WTC11 (cell line): ENCODE measurements around the gene RYR2.

ENCODE experiments used
- ATF1 ChIP-seq: sonication (generic); formaldehyde crosslinking; IDR thresholded peaks from 2 replicates; pipeline ENCODE4 v1.8.1; 2023; ENCODE audit warnings: mild to moderate bottlenecking, moderate library complexity, missing genetic modification reagents
- ATF2 ChIP-seq: sonication (generic); formaldehyde crosslinking; IDR thresholded peaks from 2 replicates; pipeline ENCODE4 v1.8.1; 2022; ENCODE audit warnings: low read depth, missing genetic modification reagents, borderline replicate concordance
- CTCF ChIP-seq: fragments of 200-600 bp; IDR thresholded peaks from 2 replicates; pipeline ENCODE4 v1.8.0; 2022; ENCODE audit warnings: antibody characterized with exemption
- ESRRA ChIP-seq: sonication (generic); formaldehyde crosslinking; IDR thresholded peaks from 2 replicates; pipeline ENCODE4 v1.8.1; 2022; ENCODE audit warnings: mild to moderate bottlenecking, missing genetic modification reagents, borderline replicate concordance
- IRF2 ChIP-seq: sonication (generic); formaldehyde crosslinking; IDR thresholded peaks from 2 replicates; pipeline ENCODE4 v1.8.0; 2022; ENCODE audit warnings: low read depth, missing genetic modification reagents, borderline replicate concordance
- NR3C1 ChIP-seq: sonication (generic); formaldehyde crosslinking; conservative IDR thresholded peaks from 2 replicates; pipeline ENCODE4 v1.8.1; 2023; ENCODE audit warnings: low read depth, mild to moderate bottlenecking, missing genetic modification reagents
- USF1 ChIP-seq: sonication (generic); formaldehyde crosslinking; IDR thresholded peaks from 2 replicates; pipeline ENCODE4 v1.8.0; 2022; ENCODE audit warnings: mild to moderate bottlenecking, missing genetic modification reagents

GRCh38 chr1:237779356-237779755 is 737.4 kb downstream of the RYR2 start:
- no peak for TF ChIP-seq ATF1 (CRISPR knock-in tag)
- no peak for TF ChIP-seq CTCF
- TF ChIP-seq ESRRA (CRISPR knock-in tag): no peak
- no peak for TF ChIP-seq NR3C1 (CRISPR knock-in tag)
- no peak for TF ChIP-seq IRF2 (CRISPR knock-in tag)
- TF ChIP-seq ATF2 (CRISPR knock-in tag): no peak
- no peak for TF ChIP-seq USF1
